ENCODE measurements around the gene LRRC2. TPM values are rescaled to one million over a fixed set of nuclear protein-coding genes. Genes with fewer than 3 reads are reported as not detected.
"Not testable (repeated sequence)": the region's sequence is repeated elsewhere in the genome, so short reads cannot be mapped to it uniquely, and the experiment has no call there.

LRRC2 gene
- total RNA-seq, 1 donor from 2014 or later = 0.26 TPM

GRCh38 chr3:46557814-46558183 is 8.3 kb downstream of the LRRC2 start:
- no peaks in the 10 kb centered on the region for H3K27me3 ChIP-seq (ENCODE audit: control insufficient read depth, insufficient read depth, low read length)
- H3K36me3 ChIP-seq (ENCODE audit: control insufficient read depth, insufficient read depth, low read length) = no peaks in the 10 kb centered on the region
- H3K4me3 ChIP-seq (ENCODE audit: low read depth, low read length) = no peak overlapping the region
- DNase-seq (ENCODE audit: low read depth) (no peak), FAIRE-seq (no peak)
- TF ChIP-seq CTCF (IDR thresholded peaks at IDR 0.05; ENCODE audit: insufficient read depth, low read length, severe bottlenecking) = no peak

- no peak overlapping the region for H3K4me3 ChIP-seq (ENCODE audit: low read depth, low read length)
These were observed 12.9 kb downstream of the LRRC2 start for GRCh38 chr3:46553154-46553553.

GRCh38 chr3:46552538-46552937 is 13.6 kb downstream of the LRRC2 start:
- DNase-seq (ENCODE audit: low read depth) = no peak
- H3K27me3 ChIP-seq (ENCODE audit: control insufficient read depth, insufficient read depth, low read length) = no peaks in the 10 kb centered on the region

More at GRCh38 chr3:46553154-46553553, 12.9 kb downstream of the LRRC2 start:
- no peak for FAIRE-seq
- H3K27me3 ChIP-seq (ENCODE audit: control insufficient read depth, insufficient read depth, low read length) = no peaks in the 10 kb centered on the region
- H3K36me3 ChIP-seq (ENCODE audit: control insufficient read depth, insufficient read depth, low read length) = no peaks in the 10 kb centered on the region
- no peak for DNase-seq (ENCODE audit: low read depth)
- TF ChIP-seq CTCF (IDR thresholded peaks at IDR 0.05; ENCODE audit: insufficient read depth, low read length, severe bottlenecking) = no peak

GRCh38 chr3:46551615-46552014 is 14.5 kb downstream of the LRRC2 start:
- no peak for DNase-seq (ENCODE audit: low read depth)
- TF ChIP-seq CTCF (IDR thresholded peaks at IDR 0.05; ENCODE audit: insufficient read depth, low read length, severe bottlenecking) = no peak
- H3K36me3 ChIP-seq (ENCODE audit: control insufficient read depth, insufficient read depth, low read length) = no peaks in the 10 kb centered on the region
- no peak for FAIRE-seq
- no peaks in the 10 kb centered on the region for H3K27me3 ChIP-seq (ENCODE audit: control insufficient read depth, insufficient read depth, low read length)
- no peak overlapping the region for H3K4me3 ChIP-seq (ENCODE audit: low read depth, low read length)

More at GRCh38 chr3:46552538-46552937, 13.6 kb downstream of the LRRC2 start:
- no peak overlapping the region for H3K4me3 ChIP-seq (ENCODE audit: low read depth, low read length)
- TF ChIP-seq CTCF (IDR thresholded peaks at IDR 0.05; ENCODE audit: insufficient read depth, low read length, severe bottlenecking) = no peak
- H3K36me3 ChIP-seq (ENCODE audit: control insufficient read depth, insufficient read depth, low read length) = no peaks in the 10 kb centered on the region
- no peak for FAIRE-seq

GRCh38 chr3:46549989-46550388 is 16.1 kb downstream of the LRRC2 start:
- TF ChIP-seq CTCF (IDR thresholded peaks at IDR 0.05; ENCODE audit: insufficient read depth, low read length, severe bottlenecking) = no peak
- FAIRE-seq (no peak), DNase-seq (ENCODE audit: low read depth) (no peak)
- Histone ChIP-seq H3K36me3 (ENCODE audit: control insufficient read depth, insufficient read depth, low read length) (no peaks in the 10 kb centered on the region), H3K4me3 (ENCODE audit: low read depth, low read length) (no peak overlapping the region), H3K27me3 (ENCODE audit: control insufficient read depth, insufficient read depth, low read length) (no peaks in the 10 kb centered on the region)

GRCh38 chr3:46549408-46549904 is 16.6 kb downstream of the LRRC2 start:
- no peaks in the 10 kb centered on the region for H3K27me3 ChIP-seq (ENCODE audit: control insufficient read depth, insufficient read depth, low read length)
- no peaks in the 10 kb centered on the region for H3K36me3 ChIP-seq (ENCODE audit: control insufficient read depth, insufficient read depth, low read length)
- TF ChIP-seq CTCF (IDR thresholded peaks at IDR 0.05; ENCODE audit: insufficient read depth, low read length, severe bottlenecking) = no peak
- no peak overlapping the region for H3K4me3 ChIP-seq (ENCODE audit: low read depth, low read length)
- FAIRE-seq (no peak), DNase-seq (ENCODE audit: low read depth) (no peak)

- not testable (repeated sequence) for H3K36me3 ChIP-seq (ENCODE audit: control insufficient read depth, insufficient read depth, low read length); FAIRE-seq; H3K4me3 ChIP-seq (ENCODE audit: low read depth, low read length); DNase-seq (ENCODE audit: low read depth); H3K27me3 ChIP-seq (ENCODE audit: control insufficient read depth, insufficient read depth, low read length)
These were observed 17.5 kb downstream of the LRRC2 start for GRCh38 chr3:46548611-46549010.
